Adipocyte (in vitro differentiated cells): ENCODE results near the gene SIGLEC9.
"Not testable (repeated sequence)": the region's sequence is repeated elsewhere in the genome, so short reads cannot be mapped to it uniquely, and the experiment has no call there.

ENCODE experiments used
- DNase-seq: peaks from one replicate; pipeline ENCODE4 v3.0.0-alpha.2; 2015; ENCODE audit warnings: low read depth
- H3K27me3 ChIP-seq: replicated peaks from 2 replicates; pipeline ENCODE4 v1.7.0; 2013; ENCODE audit warnings: mild to moderate bottlenecking, low read length, moderate library complexity; ENCODE audit not compliant: control insufficient read depth, insufficient read depth
- H3K36me3 ChIP-seq: 2 replicates; pipeline ENCODE4 v1.7.0; 2013; ENCODE audit warnings: low read length, mild to moderate bottlenecking, moderate library complexity; ENCODE audit not compliant: control insufficient read depth, insufficient read depth, severe bottlenecking
- H3K4me1 ChIP-seq: 2 replicates; pipeline ENCODE4 v1.7.0; 2013; ENCODE audit warnings: mild to moderate bottlenecking, low read length, moderate library complexity; ENCODE audit not compliant: control insufficient read depth, insufficient read depth
- H3K4me3 ChIP-seq: 2 replicates; pipeline ENCODE4 v1.7.0; 2013; ENCODE audit warnings: mild to moderate bottlenecking, low read length, moderate library complexity
- H3K9ac ChIP-seq: 2 replicates; pipeline ENCODE4 v1.7.0; 2013; ENCODE audit warnings: mild to moderate bottlenecking, low read length, moderate library complexity
- H3K9me3 ChIP-seq: 2 replicates; pipeline ENCODE4 v1.7.0; 2013; ENCODE audit warnings: mild to moderate bottlenecking, low read length, moderate library complexity; ENCODE audit not compliant: control insufficient read depth

The SIGLEC9 gene

DNA sequence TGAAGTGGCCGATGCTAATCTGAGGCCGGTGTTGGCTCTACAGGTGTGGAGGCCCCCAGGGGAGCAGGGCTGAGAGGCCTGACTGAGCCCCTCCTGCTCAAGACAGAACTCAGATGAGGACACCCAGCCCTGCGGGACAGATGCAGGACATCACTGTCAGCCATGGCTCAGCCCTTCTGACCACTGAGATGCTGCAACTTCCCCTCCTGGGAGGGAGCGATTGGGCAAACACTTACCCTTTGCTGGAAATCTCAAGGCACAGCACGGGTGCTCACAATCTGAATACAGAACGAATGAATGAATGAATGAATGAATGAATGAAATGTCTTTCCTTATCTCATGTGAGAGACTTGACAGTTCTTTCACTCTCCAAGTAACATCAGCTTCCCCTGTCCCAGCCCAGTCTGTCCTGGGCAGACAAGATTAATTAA, 13.9 kb downstream of the SIGLEC9 start:
- Histone ChIP-seq H3K27me3 (peaks cover 25% of the 10 kb centered on the region), H3K9me3 (no peaks in the 10 kb centered on the region), H3K4me1 (peaks cover 3% of the 10 kb centered on the region), H3K4me3 (no peak overlapping the region), H3K36me3 (no peaks in the 10 kb centered on the region), H3K9ac (no peak overlapping the region)
- no peak for DNase-seq

DNA sequence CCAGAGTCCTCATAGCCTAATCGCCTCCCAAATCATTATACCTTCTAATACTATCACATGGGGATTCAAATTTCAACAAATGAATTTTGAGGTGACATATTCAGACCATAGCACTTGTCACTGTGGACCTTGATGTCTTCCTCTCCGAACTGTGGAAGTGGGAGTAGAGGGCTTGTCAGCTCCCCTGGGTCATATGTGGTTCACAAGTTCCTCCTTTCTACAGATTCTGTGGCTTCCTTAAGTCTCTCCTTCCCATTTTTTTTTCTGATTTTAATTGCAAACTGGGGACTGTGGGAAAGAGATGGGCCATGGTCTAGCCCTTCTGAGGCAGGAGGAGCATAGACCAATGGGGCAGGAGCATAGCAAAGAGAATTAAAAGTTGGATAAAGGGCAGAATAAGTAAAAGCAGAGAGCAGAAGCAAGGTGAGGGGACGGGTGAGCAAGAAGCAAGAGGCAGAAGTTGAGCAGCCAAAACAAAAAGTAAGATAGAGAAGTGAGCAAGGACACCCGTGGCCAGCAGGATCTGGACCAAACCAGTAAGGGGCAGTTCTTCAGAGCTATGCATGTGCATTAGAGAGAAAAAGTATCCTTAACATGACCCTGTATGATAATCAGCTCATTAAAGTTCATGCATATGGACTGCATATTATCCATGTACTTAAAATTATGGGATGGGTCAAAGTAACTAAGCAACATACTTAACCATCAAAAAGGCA, 14.8 kb downstream of the SIGLEC9 start:
- no peaks in the 10 kb centered on the region for H3K36me3 ChIP-seq
- no peak for DNase-seq
- H3K27me3 ChIP-seq: peaks cover 32% of the 10 kb centered on the region
- no peak overlapping the region for H3K4me3 ChIP-seq
- no peaks in the 10 kb centered on the region for H3K9me3 ChIP-seq
- no peak overlapping the region for H3K9ac ChIP-seq
- peaks cover 3% of the 10 kb centered on the region for H3K4me1 ChIP-seq

DNA sequence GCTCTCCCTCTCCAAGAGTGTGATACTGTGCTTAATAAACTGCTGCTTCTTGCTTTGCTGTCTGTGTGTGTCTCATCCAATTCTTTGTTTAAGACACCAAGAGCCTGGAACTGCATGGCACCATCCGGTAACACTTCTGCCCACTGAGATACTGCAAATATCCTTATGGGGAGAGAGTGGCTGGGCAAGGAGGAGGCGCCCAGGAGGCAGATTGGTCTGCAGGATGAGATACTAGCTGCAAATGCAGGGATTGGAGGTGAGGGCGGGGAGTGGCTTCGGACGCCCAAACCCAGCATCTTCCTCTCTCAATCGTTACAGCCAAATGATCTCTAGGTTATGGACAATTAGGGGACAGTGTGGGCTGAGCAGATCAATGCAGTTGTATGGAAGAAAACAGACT, 15.7 kb downstream of the SIGLEC9 start:
- H3K9ac ChIP-seq: no peak overlapping the region
- no peaks in the 10 kb centered on the region for H3K9me3 ChIP-seq
- peaks cover 32% of the 10 kb centered on the region for H3K27me3 ChIP-seq
- DNase-seq: no peak
- peaks cover 3% of the 10 kb centered on the region for H3K4me1 ChIP-seq
- H3K36me3 ChIP-seq: no peaks in the 10 kb centered on the region
- H3K4me3 ChIP-seq: no peak overlapping the region

DNA sequence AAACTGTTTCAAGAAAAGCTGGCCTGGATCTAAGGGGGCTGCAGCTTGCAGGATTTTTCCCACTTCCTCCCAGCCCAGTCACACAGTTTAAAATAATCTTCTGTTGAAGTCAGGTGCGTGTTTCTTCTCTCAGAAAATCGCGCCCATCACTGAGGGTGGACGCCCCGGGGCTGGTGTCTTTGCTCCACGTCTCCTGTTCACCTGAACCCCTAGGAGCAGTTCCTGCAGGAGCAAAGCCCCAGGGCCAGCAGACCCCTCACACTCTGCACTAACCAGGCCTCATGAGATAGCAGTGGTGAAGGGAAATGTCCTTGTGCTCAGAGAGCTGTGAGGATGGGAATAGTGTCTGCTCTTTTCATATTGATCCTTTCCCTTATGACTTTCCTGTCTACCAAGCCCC, 16.5 kb downstream of the SIGLEC9 start:
- no peak overlapping the region for H3K9ac ChIP-seq
- no peaks in the 10 kb centered on the region for H3K36me3 ChIP-seq
- peaks cover 3% of the 10 kb centered on the region for H3K4me1 ChIP-seq
- no peak overlapping the region for H3K4me3 ChIP-seq
- DNase-seq: no peak
- peaks cover 32% of the 10 kb centered on the region for H3K27me3 ChIP-seq
- H3K9me3 ChIP-seq: no peaks in the 10 kb centered on the region

DNA sequence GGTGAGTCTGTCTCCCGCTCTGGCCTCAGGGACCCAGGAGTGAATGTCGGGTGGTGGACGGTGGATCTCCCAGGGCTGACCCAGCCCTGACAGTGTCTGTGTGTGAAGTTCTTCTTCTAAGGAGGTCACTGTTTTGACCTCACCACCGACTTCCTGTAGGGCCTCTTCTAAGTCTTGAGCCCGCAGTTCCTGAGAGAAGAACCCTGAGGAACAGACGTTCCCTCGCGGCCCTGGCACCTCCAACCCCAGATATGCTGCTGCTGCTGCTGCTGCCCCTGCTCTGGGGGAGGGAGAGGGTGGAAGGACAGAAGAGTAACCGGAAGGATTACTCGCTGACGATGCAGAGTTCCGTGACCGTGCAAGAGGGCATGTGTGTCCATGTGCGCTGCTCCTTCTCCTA, 17.4 kb downstream of the SIGLEC9 start, which contains the start of gene SIGLEC7:
TSS of gene SIGLEC7 (plus strand) at position 183 of the 400 bp plus-strand sequence. CDS start at position 252, 69 bp downstream.
- Histone ChIP-seq H3K4me3 (no peak within 1 kb of the TSS), H3K36me3 (no peaks in the 10 kb centered on the region), H3K9me3 (no peaks in the 10 kb centered on the region), H3K27me3 (peaks cover 32% of the 10 kb centered on the region), H3K4me1 (peaks cover 3% of the 10 kb centered on the region), H3K9ac (no peak within 1 kb of the TSS)
- no peak for DNase-seq

DNA sequence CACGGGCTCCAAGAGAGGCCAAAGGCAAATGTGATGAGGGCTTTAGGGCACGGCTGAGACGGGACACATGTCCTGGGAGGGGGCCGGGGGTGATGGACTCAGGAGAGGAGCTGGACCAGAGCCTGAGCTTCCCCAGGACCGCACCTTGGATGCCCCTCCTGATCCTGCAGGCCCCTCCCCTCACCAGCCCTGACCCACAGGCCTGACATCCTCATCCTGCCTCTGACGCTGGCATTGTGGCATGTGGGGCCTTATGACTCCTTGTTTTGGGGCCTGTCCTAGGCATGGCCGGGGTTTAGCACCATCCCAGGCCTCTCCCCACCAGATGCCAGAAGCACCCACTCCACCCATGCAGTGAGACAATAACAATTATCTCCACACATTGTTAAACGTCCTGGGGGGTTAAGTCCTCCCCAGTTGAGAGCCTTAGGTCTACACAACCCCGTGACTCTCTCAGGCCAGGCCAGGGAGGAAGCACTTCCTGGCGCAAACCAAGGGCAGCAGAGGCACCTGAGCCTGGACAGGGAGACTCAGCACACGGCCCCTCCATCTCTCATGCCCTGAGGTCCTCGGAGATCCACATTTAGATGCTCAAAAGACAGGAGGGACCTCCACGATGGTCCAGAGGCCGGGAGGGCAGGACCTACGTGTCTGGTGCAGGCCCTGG, 18.2 kb downstream of the SIGLEC9 start:
- H3K4me1 ChIP-seq, H3K9ac ChIP-seq, DNase-seq, H3K36me3 ChIP-seq, H3K9me3 ChIP-seq, H3K4me3 ChIP-seq: not testable (repeated sequence)
- peaks cover 29% of the 10 kb centered on the region for H3K27me3 ChIP-seq

DNA sequence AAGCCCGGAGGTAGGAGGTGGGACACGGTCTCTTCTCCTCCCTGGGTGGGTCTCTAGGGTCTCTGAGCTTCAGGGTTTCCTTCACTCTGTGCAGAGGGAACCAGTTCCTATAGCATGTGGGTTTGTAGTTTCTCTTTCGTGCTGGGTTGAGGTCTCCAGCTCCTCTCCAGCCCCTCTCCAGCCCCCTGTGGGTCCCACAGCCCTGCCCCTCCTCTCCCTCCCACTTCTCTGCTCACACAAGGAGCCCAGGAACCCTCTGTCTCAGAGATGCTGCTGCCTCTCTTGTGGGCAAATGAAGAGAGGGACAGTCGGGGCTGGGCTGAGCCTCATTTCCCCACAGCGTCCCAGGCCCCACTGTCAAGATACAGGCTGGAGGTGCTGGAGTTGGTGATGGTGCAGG, 18.8 kb downstream of the SIGLEC9 start:
- peaks cover 3% of the 10 kb centered on the region for H3K4me1 ChIP-seq
- peaks cover 29% of the 10 kb centered on the region for H3K27me3 ChIP-seq
- H3K9ac ChIP-seq: no peak overlapping the region
- no peaks in the 10 kb centered on the region for H3K9me3 ChIP-seq
- no peak overlapping the region for H3K4me3 ChIP-seq
- DNase-seq: no peak
- no peaks in the 10 kb centered on the region for H3K36me3 ChIP-seq

DNA sequence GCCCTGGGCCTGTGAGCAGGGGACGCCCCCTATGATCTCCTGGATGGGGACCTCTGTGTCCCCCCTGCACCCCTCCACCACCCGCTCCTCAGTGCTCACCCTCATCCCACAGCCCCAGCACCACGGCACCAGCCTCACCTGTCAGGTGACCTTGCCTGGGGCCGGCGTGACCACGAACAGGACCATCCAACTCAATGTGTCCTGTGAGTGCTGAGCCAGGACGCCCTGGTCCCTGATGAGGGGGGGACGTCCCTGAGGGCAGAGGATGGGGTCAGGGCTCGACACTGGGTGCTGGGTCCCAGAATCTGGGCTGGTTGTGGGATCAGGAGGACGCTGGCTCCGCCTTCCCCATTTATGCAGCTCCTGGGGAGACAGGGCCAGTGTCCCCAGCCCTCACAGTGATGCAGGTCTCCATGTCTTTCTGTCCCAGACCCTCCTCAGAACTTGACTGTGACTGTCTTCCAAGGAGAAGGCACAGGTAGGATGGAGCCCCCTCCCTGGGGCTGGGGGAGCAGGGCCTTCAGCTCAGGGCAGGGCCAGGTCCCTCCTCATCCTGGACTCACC, 19.9 kb downstream of the SIGLEC9 start:
- no peaks in the 10 kb centered on the region for H3K4me1 ChIP-seq
- H3K27me3 ChIP-seq: peaks cover 27% of the 10 kb centered on the region
- no peak for DNase-seq
- peaks cover 4% of the 10 kb centered on the region for H3K9me3 ChIP-seq
- H3K36me3 ChIP-seq: no peaks in the 10 kb centered on the region
- no peak overlapping the region for H3K4me3 ChIP-seq
- H3K9ac ChIP-seq: no peak overlapping the region

DNA sequence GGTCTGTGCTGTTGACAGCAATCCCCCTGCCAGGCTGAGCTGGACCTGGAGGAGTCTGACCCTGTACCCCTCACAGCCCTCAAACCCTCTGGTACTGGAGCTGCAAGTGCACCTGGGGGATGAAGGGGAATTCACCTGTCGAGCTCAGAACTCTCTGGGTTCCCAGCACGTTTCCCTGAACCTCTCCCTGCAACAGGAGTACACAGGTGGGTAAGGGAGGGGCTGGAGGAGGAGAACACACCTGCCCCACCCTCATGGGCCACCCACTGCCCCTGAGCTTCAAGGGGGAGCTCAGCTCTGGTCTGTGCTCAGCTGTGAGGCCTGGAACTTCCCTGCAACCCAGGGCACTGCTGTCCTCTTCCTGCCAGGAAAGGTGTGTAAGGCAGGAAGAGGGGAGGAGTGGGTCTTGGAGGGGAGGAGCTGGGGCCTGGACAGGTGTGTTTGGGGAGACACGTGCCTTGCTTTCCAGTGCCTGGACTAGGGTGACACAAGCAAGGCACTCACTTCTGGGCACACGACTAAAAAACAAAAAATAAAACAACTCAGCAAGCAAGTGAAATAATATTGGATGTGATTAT, 21.3 kb downstream of the SIGLEC9 start:
- Histone ChIP-seq H3K9ac (no peak overlapping the region), H3K4me3 (no peak overlapping the region), H3K27me3 (peaks cover 15% of the 10 kb centered on the region), H3K4me1 (no peaks in the 10 kb centered on the region), H3K9me3 (peaks cover 6% of the 10 kb centered on the region), H3K36me3 (no peaks in the 10 kb centered on the region)
- DNase-seq: no peak

DNA sequence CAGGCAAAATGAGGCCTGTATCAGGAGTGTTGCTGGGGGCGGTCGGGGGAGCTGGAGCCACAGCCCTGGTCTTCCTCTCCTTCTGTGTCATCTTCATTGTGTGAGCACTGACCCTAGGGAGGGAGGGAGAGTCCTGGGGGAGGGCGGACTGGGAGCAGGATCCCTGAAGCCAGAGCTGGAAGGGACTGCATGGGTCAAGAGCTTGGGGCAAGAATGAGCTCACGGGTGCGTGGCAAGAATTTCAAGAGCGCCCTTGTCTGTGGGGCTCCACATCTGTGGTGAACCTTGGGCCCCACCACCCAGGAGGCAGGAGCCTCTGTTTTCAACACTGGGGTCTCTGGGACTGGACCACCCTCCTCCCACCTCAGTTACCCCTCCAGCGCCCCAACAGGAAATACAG, 22.0 kb downstream of the SIGLEC9 start:
- peaks cover 6% of the 10 kb centered on the region for H3K9me3 ChIP-seq
- no peak overlapping the region for H3K4me3 ChIP-seq
- no peak for DNase-seq

DNA sequence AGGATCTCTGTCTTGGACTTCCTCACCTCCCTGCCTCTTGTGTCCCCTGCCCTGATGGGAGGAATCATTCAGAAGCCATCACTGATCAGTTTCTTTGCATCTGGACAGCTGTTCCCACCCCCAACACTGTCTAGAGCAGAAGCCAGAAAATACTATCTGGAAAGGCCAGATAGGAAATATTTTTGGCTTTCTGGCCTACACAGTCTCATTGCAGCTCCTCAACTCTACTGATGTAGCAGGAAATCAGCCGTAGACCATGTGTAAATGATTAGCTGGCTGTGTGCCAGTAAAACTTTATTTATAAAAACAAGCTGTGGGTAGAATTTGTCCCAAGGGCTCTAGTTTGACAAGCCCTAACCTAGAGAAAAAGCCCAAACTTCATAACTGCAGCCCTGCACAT, 23.0 kb downstream of the SIGLEC9 start:
- Histone ChIP-seq H3K27me3 (peaks cover 16% of the 10 kb centered on the region), H3K36me3 (no peaks in the 10 kb centered on the region), H3K9me3 (peaks cover 6% of the 10 kb centered on the region), H3K4me1 (no peaks in the 10 kb centered on the region), H3K4me3 (no peak overlapping the region), H3K9ac (no peak overlapping the region)
- no peak for DNase-seq

More for the DNA sequence above, 22.0 kb downstream of the SIGLEC9 start:
- no peaks in the 10 kb centered on the region for H3K36me3 ChIP-seq
- H3K9ac ChIP-seq: no peak overlapping the region
- peaks cover 8% of the 10 kb centered on the region for H3K27me3 ChIP-seq
- H3K4me1 ChIP-seq: no peaks in the 10 kb centered on the region
